CMK (cell line): ENCODE data around the gene ATP8B3.

Source experiments
- DNase-seq: peaks from one replicate; pipeline ENCODE4 v3.0.0-alpha.2; 2010; ENCODE audit warnings: low read depth

Gene ATP8B3

GRCh38 chr19:1754636-1755466 lies 57.2 kb downstream of the ATP8B3 start:
- no peak for DNase-seq

- no peak for DNase-seq
Observed at GRCh38 chr19:1754018-1754635, 57.9 kb downstream of the ATP8B3 start.

- no peak for DNase-seq
Observed at GRCh38 chr19:1752757-1753728, 59.0 kb downstream of the ATP8B3 start, which contains the start of gene ONECUT3. ONECUT3 (plus strand) TSS chr19:1753506; CDS start chr19:1753663, 157 bp downstream.

- DNase-seq: no peak
Observed at GRCh38 chr19:1752009-1752756, 59.9 kb downstream of the ATP8B3 start.

- DNase-seq: no peak
Observed at GRCh38 chr19:1751367-1752008, 60.6 kb downstream of the ATP8B3 start.

- no peak for DNase-seq
Observed at GRCh38 chr19:1750343-1751021, 61.6 kb downstream of the ATP8B3 start.

GRCh38 chr19:1749373-1750342 lies 62.4 kb downstream of the ATP8B3 start:
- no peak for DNase-seq

- no peak for DNase-seq
Observed at GRCh38 chr19:1748873-1749341, 63.2 kb downstream of the ATP8B3 start.

GRCh38 chr19:1748115-1748872 lies 63.8 kb downstream of the ATP8B3 start:
- no peak for DNase-seq

- peak; percentile 62 for DNase-seq
Observed at GRCh38 chr19:1747285-1748114, 64.6 kb downstream of the ATP8B3 start.

- no peak for DNase-seq
Observed at GRCh38 chr19:1746401-1747284, 65.4 kb downstream of the ATP8B3 start.

GRCh38 chr19:1745589-1746031 lies 66.5 kb downstream of the ATP8B3 start:
- peak; percentile 72 for DNase-seq

- no peak for DNase-seq
Observed at GRCh38 chr19:1744822-1745563, 67.1 kb downstream of the ATP8B3 start.

- no peak for DNase-seq
Observed at GRCh38 chr19:1744133-1744665, 67.9 kb downstream of the ATP8B3 start.

- no peak for DNase-seq
Observed at GRCh38 chr19:1742989-1743696, 68.9 kb downstream of the ATP8B3 start.
